SK-N-SH treated with all-trans-retinoic acid at 6 μM for 48 hours (cell line): ENCODE results near the gene DRAM1.

Experiments
- ATAC-seq: fragments of 200-7000 bp; cut with Tn5 transposase; 3 replicates; pipeline ENCODE4 v1.9.1; 2020; ENCODE audit warnings: mild to moderate bottlenecking, moderate library complexity
- ARNTL ChIP-seq: fragments of 450-650 bp; formaldehyde crosslinking; IDR thresholded peaks from 2 replicates; pipeline ENCODE4 v1.5.0; 2020; ENCODE audit warnings: low read depth, mild to moderate bottlenecking, moderate library complexity, borderline replicate concordance
- BACH2 ChIP-seq: fragments of 250-450 bp; sonication (Bioruptor Pico); IDR thresholded peaks from 2 replicates; pipeline ENCODE4 v1.9.0; 2021; ENCODE audit warnings: mild to moderate bottlenecking, borderline replicate concordance
- CREB5 ChIP-seq: fragments of 250-450 bp; sonication (Bioruptor Pico); IDR thresholded peaks from 2 replicates; pipeline ENCODE4 v1.5.1; 2020; ENCODE audit warnings: low read depth, mild to moderate bottlenecking, moderate library complexity
- CSDC2 ChIP-seq: fragments of 250-450 bp; sonication (Bioruptor Pico); IDR thresholded peaks from 2 replicates; pipeline ENCODE4 v1.5.0; 2020; ENCODE audit warnings: mild to moderate bottlenecking, moderate library complexity
- CSRNP3 ChIP-seq: fragments of 250-450 bp; sonication (Bioruptor Pico); IDR thresholded peaks from 2 replicates; pipeline ENCODE4 v1.5.1; 2021; ENCODE audit warnings: mild to moderate bottlenecking, moderate library complexity
- ESRRG ChIP-seq: fragments of 250-450 bp; sonication (Bioruptor Pico); IDR thresholded peaks from 2 replicates; pipeline ENCODE4 v1.6.1; 2021; ENCODE audit warnings: mild to moderate bottlenecking
- GLIS3 ChIP-seq: fragments of 250-450 bp; sonication (Bioruptor Pico); IDR thresholded peaks from 2 replicates; pipeline ENCODE4 v1.5.0; 2020; ENCODE audit warnings: mild to moderate bottlenecking, moderate library complexity
- ISL1 ChIP-seq: fragments of 250-450 bp; sonication (Bioruptor Pico); IDR thresholded peaks from 2 replicates; pipeline ENCODE4 v2.1.2; 2022; ENCODE audit warnings: mild to moderate bottlenecking, moderate library complexity
- OSR1 ChIP-seq: fragments of 250-450 bp; sonication (Bioruptor Pico); IDR thresholded peaks from 2 replicates; pipeline ENCODE4 v1.8.0; 2022; ENCODE audit warnings: moderate library complexity, mild to moderate bottlenecking, inconsistent platforms
- PPARA ChIP-seq: fragments of 250-450 bp; sonication (Bioruptor Pico); IDR thresholded peaks from 2 replicates; pipeline ENCODE4 v1.5.0; 2020; ENCODE audit warnings: mild to moderate bottlenecking, borderline replicate concordance
- RARB ChIP-seq: fragments of 250-450 bp; sonication (Bioruptor Pico); IDR thresholded peaks from 2 replicates; pipeline ENCODE4 v1.8.0; 2021; ENCODE audit warnings: mild to moderate bottlenecking, moderate library complexity
- TOX ChIP-seq: fragments of 250-450 bp; sonication (Bioruptor Pico); IDR thresholded peaks from 2 replicates; pipeline ENCODE4 v1.8.0; 2021; ENCODE audit warnings: mild to moderate bottlenecking, moderate library complexity, borderline replicate concordance
- TSHZ2 ChIP-seq: fragments of 250-450 bp; sonication (Bioruptor Pico); IDR thresholded peaks from 2 replicates; pipeline ENCODE4 v1.5.0; 2020; ENCODE audit warnings: mild to moderate bottlenecking, moderate library complexity
- ZFP3 ChIP-seq: fragments of 250-450 bp; sonication (Bioruptor Pico); IDR thresholded peaks from 2 replicates; pipeline ENCODE4 v1.5.0; 2020; ENCODE audit warnings: mild to moderate bottlenecking, moderate library complexity
- ZNF565 ChIP-seq: fragments of 450-650 bp; formaldehyde crosslinking; conservative IDR thresholded peaks from 2 replicates; pipeline ENCODE4 v1.5.0; 2020; ENCODE audit warnings: low read depth, mild to moderate bottlenecking, moderate library complexity
- ZNF70 ChIP-seq: fragments of 450-650 bp; formaldehyde crosslinking; IDR thresholded peaks from 2 replicates; pipeline ENCODE4 v1.5.0; 2020; ENCODE audit warnings: mild to moderate bottlenecking, moderate library complexity
- ZNF8 ChIP-seq: fragments of 450-650 bp; formaldehyde crosslinking; IDR thresholded peaks from 2 replicates; pipeline ENCODE4 v1.5.0; 2020; ENCODE audit warnings: mild to moderate bottlenecking, moderate library complexity

Gene DRAM1

GRCh38 chr12:101929365-101930041, 52.1 kb downstream of the DRAM1 start:
- TF ChIP-seq ZNF8 (CRISPR knock-in tag) (no peak), TOX (CRISPR knock-in tag) (no peak), ISL1 (CRISPR knock-in tag) (no peak), ESRRG (CRISPR knock-in tag) (no peak), GLIS3 (CRISPR knock-in tag) (no peak)
- ATAC-seq = no peak

GRCh38 chr12:101931498-101932326, 54.3 kb downstream of the DRAM1 start:
- no peak for ATAC-seq
- TF ChIP-seq PPARA = no peak

GRCh38 chr12:101933866-101934514, 56.6 kb downstream of the DRAM1 start:
- TF ChIP-seq OSR1 (CRISPR knock-in tag) (no peak), ZNF8 (CRISPR knock-in tag) (no peak), ARNTL (CRISPR knock-in tag) (no peak), ISL1 (CRISPR knock-in tag) (no peak), TSHZ2 (CRISPR knock-in tag) (no peak), BACH2 (CRISPR knock-in tag) (no peak)
- TF ChIP-seq, all 23 proteins: peak for 0
- ATAC-seq = no peak

GRCh38 chr12:101935890-101936746, 58.7 kb downstream of the DRAM1 start:
- peak; percentile 85 for ATAC-seq
- no peak for TF ChIP-seq OSR1 (CRISPR knock-in tag)
- no peak for TF ChIP-seq RARB (CRISPR knock-in tag)
- no peak for TF ChIP-seq TOX (CRISPR knock-in tag)
- TF ChIP-seq PPARA = no peak
- TF ChIP-seq CSDC2 (CRISPR knock-in tag) = no peak
- TF ChIP-seq ZFP3 = no peak
- TF ChIP-seq ZNF8 (CRISPR knock-in tag) = no peak
- TF ChIP-seq ZNF565 (CRISPR knock-in tag) = no peak
- no peak for TF ChIP-seq ZNF70 (CRISPR knock-in tag)
- TF ChIP-seq BACH2 (CRISPR knock-in tag) = no peak
- TF ChIP-seq CSRNP3 (CRISPR knock-in tag) = no peak
- TF ChIP-seq ISL1 (CRISPR knock-in tag) = no peak

- TF ChIP-seq BACH2 (CRISPR knock-in tag) (no peak), ARNTL (CRISPR knock-in tag) (no peak), CREB5 (CRISPR knock-in tag) (no peak), PPARA (no peak), CSRNP3 (CRISPR knock-in tag) (no peak)
- no peak for ATAC-seq
Observed at GRCh38 chr12:101939306-101939705, 61.9 kb downstream of the DRAM1 start.
